HG02610 (cell line): ENCODE results near the gene KIRREL3.

ENCODE experiments used
- ATAC-seq: cut with Tn5 transposase; IDR thresholded peaks from one replicate; pipeline ENCODE4 v1.9.1; 2021; ENCODE audit warnings: mild to moderate bottlenecking, moderate library complexity; ENCODE audit not compliant: unreplicated experiment

The KIRREL3 gene

DNA sequence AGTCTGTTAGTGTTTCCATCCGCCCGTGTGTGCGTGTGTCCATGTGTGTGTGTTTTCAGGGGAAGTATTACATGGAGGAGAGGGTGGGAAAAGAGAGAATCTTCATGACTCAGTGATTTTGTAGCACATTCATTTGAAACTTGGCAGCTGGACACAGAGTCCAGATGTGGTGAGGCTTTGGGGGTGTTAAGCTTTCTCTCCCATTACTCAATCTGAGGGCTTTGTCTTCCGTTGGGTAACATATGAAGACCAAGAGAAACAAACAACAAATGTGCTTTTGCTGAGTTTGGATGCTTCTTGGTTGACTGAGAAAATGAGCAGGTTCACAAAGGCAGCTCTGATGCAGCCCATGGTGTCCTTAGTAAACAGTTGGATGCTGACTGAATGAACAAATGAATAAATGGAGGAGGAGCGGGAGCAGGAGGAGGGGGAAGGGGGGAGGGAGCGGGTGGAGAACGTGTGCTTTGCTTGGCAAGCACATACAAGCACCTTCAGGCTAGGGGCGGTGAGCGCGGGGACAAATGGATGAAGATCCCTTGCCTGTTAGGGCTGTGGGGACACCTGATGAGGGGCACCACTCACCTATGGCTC is 540.8 kb downstream of the KIRREL3 start:
- no peak for ATAC-seq

DNA sequence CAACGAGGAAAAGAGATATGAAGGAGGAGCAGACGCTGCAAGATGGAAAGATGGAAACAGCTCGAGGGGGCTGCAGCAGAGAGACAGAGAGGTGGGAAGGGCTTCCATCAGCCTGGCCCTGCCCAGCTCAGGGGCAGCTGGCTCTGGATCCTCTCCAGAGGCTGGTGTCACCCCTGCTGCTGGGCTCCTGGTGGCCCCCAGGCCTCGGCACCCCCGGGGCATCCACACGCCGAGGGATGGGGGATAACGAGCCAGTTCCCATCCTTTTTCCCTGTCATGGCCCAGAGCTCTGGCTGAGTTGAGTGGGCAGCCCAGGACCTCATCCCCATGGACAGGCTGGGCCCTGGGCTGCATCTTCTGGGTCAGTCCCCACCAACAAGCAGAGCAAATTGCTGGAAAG is 542.8 kb downstream of the KIRREL3 start:
- no peak for ATAC-seq

DNA sequence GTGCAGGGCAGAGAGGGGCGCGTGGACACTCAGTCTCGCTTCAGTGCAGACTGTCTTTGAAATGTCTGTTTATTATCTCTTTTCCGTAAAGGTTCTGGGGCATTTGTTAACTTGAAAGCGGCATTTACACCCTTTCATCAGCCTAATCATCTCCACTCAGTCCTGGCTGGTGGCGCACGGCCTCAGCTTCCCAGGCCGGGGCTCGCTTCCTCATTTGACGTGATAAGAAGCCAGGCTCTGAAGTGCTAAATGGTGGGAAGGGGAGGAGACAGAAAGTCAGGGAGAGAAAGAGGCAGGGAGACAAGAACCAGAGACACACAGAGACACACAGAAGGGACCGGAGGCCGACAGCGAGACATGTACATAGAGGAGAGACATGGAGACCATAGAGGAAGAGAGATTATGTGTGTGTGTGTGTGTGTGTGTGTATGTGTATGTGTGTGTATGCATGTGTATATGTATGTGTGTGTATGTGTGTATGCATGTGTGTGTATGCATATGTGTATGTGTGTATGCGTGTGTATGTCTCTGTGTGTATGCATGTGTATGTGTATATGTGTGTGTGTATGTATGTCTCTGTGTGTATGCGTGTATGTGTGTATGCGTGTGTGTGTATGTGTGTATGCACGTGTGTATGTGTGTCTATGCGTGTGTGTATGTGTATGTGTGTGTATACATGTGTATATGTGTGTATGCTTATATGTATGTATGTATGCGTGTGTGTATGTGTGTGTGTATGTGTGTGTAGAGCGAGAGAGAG is 543.6 kb downstream of the KIRREL3 start:
- ATAC-seq, result no peak

DNA sequence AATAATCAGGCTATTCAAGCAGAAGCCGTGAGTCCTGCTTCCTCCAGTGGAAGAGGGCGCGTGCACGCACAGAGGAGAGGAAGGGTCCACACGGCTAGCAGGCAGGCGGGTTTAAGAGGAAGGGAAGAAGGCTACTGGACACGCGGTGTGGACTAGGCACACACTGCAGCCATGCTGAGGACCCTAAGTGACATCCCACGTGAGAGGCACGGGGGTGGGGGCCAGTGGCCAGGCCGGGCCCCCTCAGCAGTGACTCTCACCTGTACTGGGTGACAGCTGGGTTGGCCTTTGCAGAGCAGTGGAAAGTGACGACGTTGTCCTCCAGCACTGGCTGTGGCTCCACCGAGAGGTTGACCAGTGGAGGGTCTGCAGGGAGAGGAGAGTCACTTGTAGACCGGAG is 544.5 kb downstream of the KIRREL3 start:
- ATAC-seq, result no peak

DNA sequence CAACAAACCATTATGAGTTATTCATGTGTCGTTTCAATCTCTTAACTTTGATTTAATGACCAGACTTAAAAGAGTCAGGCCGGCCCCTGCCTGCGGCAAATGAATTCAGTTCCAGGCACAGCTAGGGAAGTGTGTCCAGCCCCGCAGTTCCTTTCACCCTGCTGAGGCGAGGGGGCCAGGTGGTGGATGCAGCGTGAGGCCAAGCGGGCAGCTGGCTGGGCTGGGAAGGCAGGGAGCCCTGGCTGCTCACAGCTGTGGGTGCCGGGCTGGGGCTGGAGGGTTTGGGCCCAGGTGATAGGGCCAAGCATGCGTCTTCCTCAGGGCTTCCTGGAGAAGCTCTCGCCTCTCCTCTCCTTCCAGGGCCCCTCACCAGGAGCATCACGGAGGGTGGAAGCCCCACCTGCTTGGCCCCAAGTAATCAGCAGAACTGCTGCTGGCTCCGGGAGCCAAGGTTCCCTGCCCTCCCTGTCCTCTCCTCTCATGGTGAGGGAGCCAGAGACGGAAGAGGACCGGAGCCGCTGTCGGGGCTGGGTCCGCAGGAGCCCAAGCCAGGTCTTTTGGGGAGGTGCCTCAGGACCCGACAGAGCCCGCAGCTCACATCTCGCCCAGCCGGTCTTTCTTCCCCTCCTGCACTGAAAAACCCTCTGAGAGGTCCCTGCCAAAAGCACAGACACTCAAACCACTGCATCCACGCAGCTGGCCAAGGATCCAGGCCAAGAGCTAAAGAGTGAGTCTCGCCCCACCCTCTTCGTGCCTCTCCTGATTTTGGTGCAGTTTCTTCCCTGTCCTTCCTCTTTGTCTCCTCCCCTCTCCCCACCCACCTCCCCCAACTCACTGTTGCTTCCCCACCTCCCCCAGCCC is 548.1 kb downstream of the KIRREL3 start:
- ATAC-seq, result no peak

DNA sequence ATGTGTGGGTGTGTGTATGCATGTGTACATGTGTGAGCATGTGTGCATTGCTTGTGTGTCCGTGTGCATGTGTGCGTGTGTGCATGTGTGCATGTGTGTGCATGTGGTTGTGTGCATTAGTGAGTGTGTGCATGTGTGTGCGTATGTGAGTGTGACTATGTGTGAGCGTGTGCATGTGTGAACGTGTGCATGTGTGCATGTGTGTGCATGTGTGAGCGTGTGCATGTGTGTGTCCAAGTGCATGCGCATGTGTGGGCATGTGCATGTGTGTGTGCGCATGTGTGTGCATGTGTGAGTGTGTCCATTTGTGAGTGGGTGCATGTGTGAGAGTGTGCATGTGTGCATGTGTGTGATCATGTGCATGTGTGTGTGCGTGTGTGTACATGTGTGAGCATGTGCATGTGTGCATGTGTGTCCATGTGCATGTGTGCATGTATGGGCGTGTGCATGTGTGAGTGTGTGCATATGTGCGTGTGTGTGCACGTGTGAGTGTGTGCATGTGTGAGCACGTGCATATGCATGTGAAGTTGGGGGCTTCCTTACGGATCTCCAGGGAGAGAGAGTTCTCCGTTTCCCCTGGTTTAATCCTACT is 549.3 kb downstream of the KIRREL3 start:
- no peak for ATAC-seq

DNA sequence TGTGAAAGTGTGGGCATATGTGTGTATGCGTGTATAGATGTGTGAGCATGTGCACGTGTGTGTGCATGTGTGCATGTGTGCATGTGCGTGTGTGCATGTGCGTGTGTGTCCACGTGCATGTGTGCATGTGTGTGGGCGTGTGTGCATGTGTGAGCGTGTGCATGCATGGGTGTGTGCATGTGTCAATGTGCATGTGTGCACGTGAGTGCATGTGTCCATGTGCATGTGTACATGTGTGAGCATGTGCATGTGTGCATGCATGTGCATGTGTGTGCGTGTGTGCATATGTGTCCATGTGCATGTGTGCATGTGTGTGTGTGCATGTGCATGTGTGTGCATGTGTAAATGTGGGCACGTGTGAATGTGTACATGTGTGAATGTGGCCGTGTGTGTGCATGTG is 549.8 kb downstream of the KIRREL3 start:
- ATAC-seq, result no peak

DNA sequence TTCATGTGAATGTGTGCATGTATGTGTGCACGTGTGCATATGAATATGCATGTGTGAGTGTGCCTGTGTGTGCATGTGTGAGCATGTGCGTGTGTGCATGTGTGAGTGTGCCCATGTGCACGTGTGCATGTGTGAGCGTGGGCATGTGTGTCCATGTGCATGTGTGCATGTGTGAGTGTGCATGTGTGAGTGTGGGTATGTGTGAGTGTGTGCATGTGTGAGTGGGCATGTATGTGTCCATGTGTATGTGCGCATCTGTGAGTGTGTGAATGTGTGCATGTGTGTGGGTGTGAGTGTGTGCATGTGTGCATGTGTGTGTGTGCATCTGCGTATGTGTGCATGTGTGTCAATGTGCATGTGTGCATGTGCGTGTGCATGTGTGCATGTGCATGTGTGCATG is 550.4 kb downstream of the KIRREL3 start:
- ATAC-seq, result no peak

DNA sequence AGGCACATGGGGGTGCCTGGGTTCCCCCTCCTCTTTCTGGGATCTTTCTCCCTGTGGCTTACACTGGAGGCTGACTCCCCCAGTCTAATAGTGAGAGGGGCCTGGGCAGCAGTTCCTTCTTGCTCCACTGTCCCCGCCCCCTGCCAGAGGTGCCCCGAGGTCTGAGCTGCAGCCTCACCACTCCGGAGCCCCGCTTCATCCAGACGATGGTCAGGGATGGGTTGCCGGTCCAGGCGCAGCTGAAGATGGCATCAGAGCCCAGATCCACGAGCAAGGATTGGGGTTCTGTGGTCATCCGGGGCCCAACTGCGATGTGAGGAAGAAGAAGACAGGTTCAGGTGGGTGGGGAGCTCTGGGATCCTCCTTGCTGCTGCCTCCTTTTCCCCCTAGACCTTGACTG is 554.0 kb downstream of the KIRREL3 start:
- ATAC-seq, result no peak

DNA sequence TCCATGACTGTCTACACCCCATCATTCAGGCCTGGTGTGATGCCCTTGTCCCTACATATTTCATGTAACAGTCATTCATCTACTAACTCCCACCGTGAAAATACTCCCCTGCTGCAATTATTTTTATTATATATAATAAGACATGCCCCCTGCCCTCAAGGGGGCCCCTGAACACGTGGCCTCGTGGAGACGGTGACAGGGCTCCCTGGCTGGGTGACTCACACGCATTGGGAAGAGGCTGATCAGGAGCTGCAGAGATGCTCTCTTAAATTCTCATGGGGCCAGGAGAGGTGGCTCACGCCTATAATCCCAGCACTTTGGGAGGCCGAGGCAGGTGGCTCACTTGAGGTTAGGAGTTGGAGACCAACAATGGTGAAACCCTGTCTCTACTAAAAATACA is 556.5 kb downstream of the KIRREL3 start:
- ATAC-seq, result no peak

DNA sequence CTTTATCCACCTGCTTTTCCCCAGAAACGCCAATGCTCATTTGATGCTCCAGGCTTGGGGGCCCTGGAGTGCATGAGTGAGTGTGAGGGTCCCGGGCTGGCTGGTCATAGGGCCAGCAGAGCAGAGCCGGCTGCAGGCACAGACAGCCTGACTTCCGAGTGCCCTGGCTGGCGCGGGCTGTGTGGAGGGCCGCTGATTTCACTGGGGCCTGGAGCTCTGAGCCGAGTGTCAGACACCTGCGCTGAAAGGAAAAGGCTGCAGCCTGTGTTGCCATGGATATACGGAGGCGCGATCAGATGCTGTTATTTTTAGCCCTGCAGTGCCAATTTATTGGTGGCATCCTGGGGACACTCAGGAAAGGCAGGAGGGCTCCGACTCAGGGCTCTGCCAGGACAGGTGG is 557.5 kb downstream of the KIRREL3 start:
- ATAC-seq, result no peak

DNA sequence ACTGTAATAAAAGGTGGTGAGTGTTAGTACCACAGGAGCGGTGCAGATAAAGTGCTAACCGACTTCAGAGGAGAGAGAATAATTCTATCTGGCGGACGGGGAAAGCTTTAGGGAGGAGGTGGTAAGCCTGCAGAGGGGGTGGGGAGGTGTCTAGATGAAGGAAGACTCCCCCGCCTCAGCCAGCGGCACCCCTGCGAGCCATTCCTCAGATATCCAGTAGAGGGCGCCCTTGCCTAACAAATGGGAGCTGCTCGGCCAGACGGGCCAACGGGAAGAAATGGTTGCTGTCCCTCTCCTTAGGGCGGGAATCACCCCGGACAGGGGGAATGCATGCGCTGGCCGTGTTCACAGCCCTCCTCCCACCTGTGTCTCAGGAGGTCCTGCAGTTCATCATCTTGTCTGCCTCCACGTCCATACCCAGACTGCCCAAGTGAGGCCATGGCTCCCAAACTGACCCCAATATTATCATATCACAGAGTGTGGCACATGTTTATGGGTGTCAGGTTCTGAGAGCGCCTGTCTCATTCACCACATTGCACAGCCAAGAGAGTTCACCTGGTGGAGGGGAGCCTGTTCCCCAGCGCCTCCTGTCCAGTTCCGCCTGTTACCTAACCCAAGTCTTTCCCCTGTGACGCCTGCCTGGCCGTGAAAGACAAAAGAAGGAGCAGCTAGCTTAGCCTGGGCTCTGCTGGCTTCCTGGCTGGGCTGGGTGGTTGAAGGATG is 559.6 kb downstream of the KIRREL3 start:
- ATAC-seq, result peak; percentile 60

DNA sequence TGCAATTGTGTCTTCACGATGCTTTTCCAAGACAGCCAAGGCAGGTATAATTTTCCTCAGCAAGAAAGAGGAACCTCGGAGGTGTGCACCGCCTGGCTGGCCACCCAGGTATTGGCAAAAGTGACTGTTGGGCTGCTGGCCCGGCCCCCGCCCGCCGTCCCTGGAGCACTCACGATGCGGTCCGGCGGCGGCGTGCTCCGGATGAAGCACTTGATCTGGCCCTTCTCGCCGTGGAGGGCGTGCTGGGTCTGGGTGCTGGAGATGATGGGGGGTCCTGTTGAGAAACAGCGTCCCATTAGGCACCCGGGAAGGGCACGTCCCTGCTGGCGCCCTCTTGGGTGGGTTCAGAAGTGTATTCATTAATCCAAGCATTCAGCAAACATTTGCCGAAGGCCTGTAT is 560.3 kb downstream of the KIRREL3 start:
- ATAC-seq, result no peak

DNA sequence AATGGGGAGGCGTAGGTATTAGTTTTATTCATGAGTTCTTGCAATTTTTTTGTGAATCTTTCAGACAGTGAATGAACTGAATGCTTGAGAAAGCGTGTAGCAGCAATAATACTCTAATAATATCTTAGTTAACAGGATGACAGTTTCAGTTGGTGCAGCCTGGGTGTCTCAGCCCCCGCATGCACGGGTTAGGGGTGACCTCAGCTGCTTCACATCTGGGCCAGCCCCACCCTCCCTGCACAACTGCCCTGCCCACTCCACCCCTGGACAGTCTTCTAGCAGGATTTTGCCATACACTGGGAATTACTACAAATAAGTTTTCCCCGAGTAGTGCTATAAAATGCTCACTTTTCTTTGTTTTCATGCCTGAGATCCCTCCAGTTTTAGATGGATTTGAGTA is 561.9 kb downstream of the KIRREL3 start:
- no peak for ATAC-seq

DNA sequence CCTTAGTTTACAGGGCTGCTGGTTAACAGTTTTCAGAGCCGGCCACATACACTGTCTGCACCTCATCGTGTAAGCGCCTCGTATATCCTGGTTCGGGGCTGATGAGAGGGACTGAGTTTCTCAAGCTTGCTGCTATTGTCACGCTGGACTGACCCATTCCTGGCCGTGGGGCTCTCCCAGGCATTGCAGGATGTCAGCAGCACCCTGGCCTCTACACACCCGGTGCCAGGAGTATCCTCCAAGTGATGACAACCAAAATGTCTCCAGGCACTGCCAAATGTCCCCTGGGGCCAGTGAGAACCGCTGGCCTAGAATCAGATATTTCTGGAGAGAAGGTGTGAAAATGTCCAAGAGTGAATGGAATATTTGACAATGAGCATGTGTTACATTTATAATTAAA is 562.3 kb downstream of the KIRREL3 start:
- ATAC-seq, result no peak

DNA sequence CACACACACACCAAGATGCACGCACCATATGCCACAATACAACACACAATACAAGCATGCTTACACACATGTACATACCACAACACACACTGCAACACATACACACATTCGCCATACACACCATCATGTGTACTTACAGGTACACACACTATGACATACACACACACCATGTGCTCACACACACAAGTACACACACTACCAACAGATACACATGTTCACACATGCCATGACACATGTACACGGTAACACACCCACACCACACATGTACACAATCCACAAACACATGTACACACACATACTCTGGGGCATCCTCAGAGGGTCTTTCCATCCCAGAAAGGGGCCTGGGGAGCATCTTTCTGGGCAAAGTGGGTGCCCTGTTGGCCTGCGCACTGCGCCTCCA is 562.8 kb downstream of the KIRREL3 start:
- ATAC-seq, result no peak

DNA sequence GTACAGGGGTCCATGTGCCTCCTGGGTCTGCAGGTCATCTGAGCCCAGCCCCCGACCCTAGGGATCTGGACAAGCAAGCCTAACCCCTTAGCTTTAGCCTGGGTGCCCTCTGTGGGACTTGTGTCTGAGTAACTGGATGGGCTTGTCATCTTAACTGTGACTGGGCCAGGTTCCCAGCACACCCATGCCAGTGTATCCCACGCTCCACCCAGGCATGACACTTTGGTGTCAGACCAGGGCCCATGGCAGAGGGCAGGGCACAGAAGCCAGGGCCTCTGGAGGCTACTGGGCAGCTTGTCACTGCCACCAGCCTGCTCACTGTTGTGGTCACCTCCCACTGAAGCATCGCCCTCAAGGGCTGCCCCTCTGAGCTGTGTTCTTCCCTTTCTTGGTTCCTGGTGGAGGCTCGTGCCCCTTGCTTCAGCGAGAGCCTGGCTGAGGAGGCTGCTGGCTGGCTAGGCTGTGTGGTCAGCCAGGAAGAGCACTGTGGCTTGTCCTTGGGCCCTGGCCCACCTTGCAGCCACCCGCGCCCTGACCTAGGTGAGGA is 564.3 kb downstream of the KIRREL3 start:
- no peak for ATAC-seq

DNA sequence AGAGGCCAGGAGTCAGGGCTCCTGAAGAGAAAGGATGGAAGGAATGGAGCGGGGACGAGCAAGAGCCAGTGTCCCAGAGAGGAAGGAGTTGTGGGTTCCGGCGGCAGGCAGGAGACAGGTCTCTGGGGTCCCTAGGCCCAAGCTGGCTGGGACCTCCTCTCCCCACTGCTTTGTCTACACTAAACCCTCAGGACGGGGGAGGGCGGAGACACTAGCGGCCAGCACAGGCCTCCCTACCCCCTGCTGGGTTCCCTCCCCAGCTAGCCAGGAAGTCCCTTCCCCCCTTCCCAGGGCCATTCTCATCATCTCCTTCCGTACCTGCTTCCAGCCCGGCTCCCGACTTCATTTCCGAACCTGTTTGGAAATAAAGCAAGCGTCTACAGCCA is 565.6 kb downstream of the KIRREL3 start:
- no peak for ATAC-seq

DNA sequence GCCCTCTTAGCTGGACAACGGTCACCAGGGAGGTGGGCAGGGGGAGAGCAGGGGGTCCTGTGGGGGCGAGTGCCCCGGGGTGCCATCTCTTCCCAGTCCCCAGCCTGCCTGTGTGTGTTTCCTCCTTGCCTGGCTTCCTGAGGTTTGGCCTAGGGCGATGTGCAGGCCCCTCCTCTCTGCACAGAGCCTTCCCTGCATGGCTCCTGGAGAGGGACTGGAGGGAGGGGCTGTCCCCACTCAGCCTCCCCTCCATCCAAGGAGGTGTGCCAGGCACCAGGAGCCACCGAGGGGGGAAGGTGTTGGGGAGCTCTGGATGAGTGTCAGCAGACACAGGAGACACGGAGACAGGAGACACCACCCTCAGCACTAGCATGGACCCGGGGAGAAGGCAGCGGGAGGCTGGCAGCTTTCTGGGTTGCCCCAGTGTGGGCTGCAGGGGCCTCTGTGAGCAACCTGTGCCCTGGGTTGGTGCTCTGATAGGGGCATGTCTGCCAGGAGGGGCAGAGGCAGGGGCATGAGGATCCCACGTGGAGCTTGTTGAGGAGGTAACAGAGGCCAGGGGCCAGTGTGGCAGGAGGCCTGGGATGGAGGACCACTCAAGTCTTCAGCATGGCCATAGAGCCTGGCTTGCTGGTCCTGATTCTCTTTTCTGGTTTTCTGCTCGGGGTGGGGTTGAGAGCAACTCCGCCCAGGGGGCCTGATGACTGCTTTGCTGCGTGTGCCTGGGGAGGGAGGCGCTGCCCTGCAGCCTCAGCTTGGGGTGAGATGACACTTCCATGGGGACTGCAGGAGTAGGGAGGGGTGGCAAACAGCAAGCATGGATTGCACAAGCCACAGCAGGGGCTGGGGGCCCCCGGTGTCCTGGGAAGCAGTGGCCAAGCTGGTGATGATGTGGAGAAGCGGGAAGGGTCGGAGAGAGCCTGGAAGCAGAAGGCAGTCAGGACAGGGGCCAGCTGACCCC is 566.3 kb downstream of the KIRREL3 start:
- no peak for ATAC-seq
